Prostate gland (tissue), 2 donors: ENCODE results near the gene PYY.
A peak's percentile ranks its signal among the peaks of the same experiment; 100 is the strongest.

Source experiments
- POLR2AphosphoS5 ChIP-seq: sonication (generic); formaldehyde crosslinking; IDR thresholded peaks from one replicate; pipeline ENCODE4 v1.6.1; 2017; ENCODE audit warnings: antibody characterized with exemption
- TF ChIP-seq, protein P1 (sequence below), 4 experiments: fragments of 200-600 bp in 2 of 4; fragments of 450-650 bp in 2 of 4; sonication (generic) in 2 of 4; IDR thresholded peaks; 1 replicate in 3 of 4; 2 replicates in 1 of 4; pipeline ENCODE4 v1.5.1; 2016 to 2019; ENCODE audit warnings: antibody characterized with exemption in 4 of 4, mild to moderate bottlenecking in 2 of 4, moderate library complexity in 2 of 4

DNA sequence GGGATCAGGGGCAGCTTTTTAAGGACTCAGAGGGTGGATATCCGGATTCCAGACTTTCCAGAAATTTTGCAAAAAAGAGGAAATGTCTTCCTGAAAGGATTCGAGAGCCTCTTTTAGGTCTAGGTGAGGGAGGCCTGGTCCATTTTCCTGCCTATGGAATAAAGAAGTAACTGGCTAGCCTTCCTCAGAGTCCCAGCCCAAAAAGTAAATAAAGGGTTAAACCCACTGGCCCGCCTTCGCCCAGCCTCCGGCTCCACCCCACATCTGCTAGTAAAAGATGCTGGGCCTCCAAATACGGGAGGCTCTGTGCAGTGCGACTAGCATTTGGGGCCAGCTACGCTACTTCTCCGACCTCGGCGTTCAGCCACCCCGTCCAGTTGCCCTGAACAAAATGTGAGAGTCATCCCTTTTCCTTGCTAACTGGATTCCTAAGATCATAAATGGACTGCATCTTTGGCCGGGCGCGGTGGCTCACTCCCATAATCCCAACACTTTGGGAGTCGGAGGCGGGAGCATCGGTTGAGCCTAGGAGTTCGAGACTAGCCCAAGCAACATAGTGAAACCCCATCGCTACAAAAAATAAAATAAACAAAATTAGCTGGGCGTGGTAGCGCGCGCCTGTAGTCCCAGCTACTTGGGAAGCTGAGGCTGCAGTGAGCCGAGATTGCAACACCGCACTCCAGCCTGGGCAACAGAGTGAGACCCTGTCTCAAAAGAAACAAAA lies 45.6 kb downstream of the PYY start:
- TF ChIP-seq POLR2AphosphoS5 = peak; percentile 77
- TF ChIP-seq, protein P1, sequence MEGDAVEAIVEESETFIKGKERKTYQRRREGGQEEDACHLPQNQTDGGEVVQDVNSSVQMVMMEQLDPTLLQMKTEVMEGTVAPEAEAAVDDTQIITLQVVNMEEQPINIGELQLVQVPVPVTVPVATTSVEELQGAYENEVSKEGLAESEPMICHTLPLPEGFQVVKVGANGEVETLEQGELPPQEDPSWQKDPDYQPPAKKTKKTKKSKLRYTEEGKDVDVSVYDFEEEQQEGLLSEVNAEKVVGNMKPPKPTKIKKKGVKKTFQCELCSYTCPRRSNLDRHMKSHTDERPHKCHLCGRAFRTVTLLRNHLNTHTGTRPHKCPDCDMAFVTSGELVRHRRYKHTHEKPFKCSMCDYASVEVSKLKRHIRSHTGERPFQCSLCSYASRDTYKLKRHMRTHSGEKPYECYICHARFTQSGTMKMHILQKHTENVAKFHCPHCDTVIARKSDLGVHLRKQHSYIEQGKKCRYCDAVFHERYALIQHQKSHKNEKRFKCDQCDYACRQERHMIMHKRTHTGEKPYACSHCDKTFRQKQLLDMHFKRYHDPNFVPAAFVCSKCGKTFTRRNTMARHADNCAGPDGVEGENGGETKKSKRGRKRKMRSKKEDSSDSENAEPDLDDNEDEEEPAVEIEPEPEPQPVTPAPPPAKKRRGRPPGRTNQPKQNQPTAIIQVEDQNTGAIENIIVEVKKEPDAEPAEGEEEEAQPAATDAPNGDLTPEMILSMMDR (IDR thresholded peaks at IDR 0.05) = no peak
